Kidney (tissue), 14 donors: Measurements from ENCODE around the gene HES4. TPM values are rescaled to one million over a fixed set of nuclear protein-coding genes. Genes with fewer than 3 reads are reported as not detected.

Experiments
- DNase-seq, 5 donors: peaks; one replicate each; pipeline ENCODE4 v3.0.0-alpha.2; 2013 to 2020
- FAIRE-seq: peaks from 2 replicates; lab custom pipeline; 2012; peaks lifted over from hg19 to GRCh38; lab: Jason Lieb, UNC
- H3K27ac ChIP-seq, 2 donors: one replicate each; pipeline ENCODE4 v1.7.0; 2013; ENCODE audit warnings: low read depth in 2 of 2, low read length in 2 of 2, inconsistent platforms in 1 of 2
- H3K27me3 ChIP-seq: one replicate; pipeline ENCODE4 v1.7.1; 2013; ENCODE audit warnings: low read length, inconsistent platforms; ENCODE audit not compliant: control insufficient read depth, insufficient read depth
- H3K36me3 ChIP-seq, 3 donors: one replicate each; pipeline versions ENCODE4 v1.7.0 to v1.7.1; 2013; ENCODE audit warnings: low read length in 3 of 3, control low read depth in 1 of 3, inconsistent platforms in 1 of 3; ENCODE audit not compliant: insufficient read depth in 3 of 3, control insufficient read depth in 2 of 3
- H3K4me1 ChIP-seq, 3 donors: one replicate each; pipeline versions ENCODE4 v1.7.0 to v1.7.1; 2013; ENCODE audit warnings: low read length in 3 of 3, inconsistent platforms in 1 of 3, low read depth in 1 of 3; ENCODE audit not compliant: control insufficient read depth in 2 of 3, insufficient read depth in 2 of 3
- H3K4me3 ChIP-seq, 3 donors: one replicate each; pipeline versions ENCODE4 v1.7.0 to v1.8.1; 2013; ENCODE audit warnings: low read length in 3 of 3, control low read depth in 1 of 3, inconsistent platforms in 1 of 3
- H3K9ac ChIP-seq, 3 donors: one replicate each; pipeline versions ENCODE4 v1.7.0 to v1.7.1; 2013; ENCODE audit warnings: low read length in 3 of 3, control low read depth in 1 of 3, inconsistent platforms in 1 of 3
- H3K9me3 ChIP-seq, 3 donors: one replicate each; pipeline versions ENCODE4 v1.7.0 to v1.7.1; 2013; ENCODE audit warnings: low read length in 3 of 3, control low read depth in 1 of 3, inconsistent platforms in 1 of 3; ENCODE audit not compliant: control insufficient read depth in 2 of 3, insufficient read depth in 1 of 3
- CTCF ChIP-seq: IDR thresholded peaks from 3 replicates; pipeline ENCODE4 v1.5.1; 2012; ENCODE audit warnings: mild to moderate bottlenecking, moderate library complexity, borderline replicate concordance; ENCODE audit not compliant: insufficient read depth; ENCODE audit errors: extremely low read depth
- intact Hi-C: fragments of 100-400 bp; cut with DNase I; formaldehyde crosslinking; loops from one replicate; pipeline ENCODE4 v1.11.1; 2022
- polyA plus RNA-seq: library from polyadenylated mRNA; stranded (reverse); fragments of 350-450 nt; fragmentation: Illumina TruSeq; extraction: RNeasy Lipid Tissue Mini Kit (QIAGEN cat#74804); gene quantifications from one replicate; pipeline ENCODE4 v1.2.3, GENCODE V29; 2014; ENCODE audit warnings: low read depth, low replicate concordance; ENCODE audit not compliant: insufficient read depth
- total RNA-seq: library from RNA; stranded (reverse); fragmentation: NEBNext Ultra II Directional; extraction: Animal tissue kit (Norgen Biotek cat#: 25700); gene quantifications from one replicate; pipeline ENCODE4 v1.2.1, GENCODE V29; 2021
- donor health status: control.
- donor health status: control.
- donor health status: control.
- donor health status: control.
- donor health status: control.
- donor health status: DM: yes; HTN: yes; CAD: no.
- donor health status: Normal renal cell carcinoma (clear cell type).

Gene HES4
- total and polyA plus RNA-seq, 2 donors from 2014 or later: 15.8 to 32.0 TPM

- H3K36me3 ChIP-seq: no peaks in the 10 kb centered on the region
- no peak overlapping the region for H3K4me3 ChIP-seq
- FAIRE-seq (no peak), DNase-seq (peak in 3 of 5 donors; percentile 69 to 86 (median 85))
- peaks cover 2 to 37% (median 8%) of the 10 kb centered on the region in 3 donors for H3K4me1 ChIP-seq
- no peaks in the 10 kb centered on the region for H3K27me3 ChIP-seq
- no peak overlapping the region for H3K27ac ChIP-seq
- H3K9me3 ChIP-seq: no peaks in the 10 kb centered on the region
- TF ChIP-seq CTCF: no peak
- H3K9ac ChIP-seq: no peak overlapping the region
- intact Hi-C loops: no loop called here
Observed at GRCh38 chr1:1026599-1027413, 26.9 kb upstream of the HES4 start.

- Histone ChIP-seq H3K4me1 (peaks cover 0 to 34% (median 8%) of the 10 kb centered on the region in 3 donors), H3K9me3 (no peaks in the 10 kb centered on the region), H3K27me3 (no peaks in the 10 kb centered on the region), H3K36me3 (no peaks in the 10 kb centered on the region), H3K9ac (no peak overlapping the region), H3K27ac (no peak overlapping the region), H3K4me3 (no peak overlapping the region)
- FAIRE-seq (no peak), DNase-seq (peak in 1 of 5 donors; percentile 72)
- no peak for TF ChIP-seq CTCF
- intact Hi-C loops: no loop called here
Observed at GRCh38 chr1:1025730-1026129, 25.8 kb upstream of the HES4 start.

DNA sequence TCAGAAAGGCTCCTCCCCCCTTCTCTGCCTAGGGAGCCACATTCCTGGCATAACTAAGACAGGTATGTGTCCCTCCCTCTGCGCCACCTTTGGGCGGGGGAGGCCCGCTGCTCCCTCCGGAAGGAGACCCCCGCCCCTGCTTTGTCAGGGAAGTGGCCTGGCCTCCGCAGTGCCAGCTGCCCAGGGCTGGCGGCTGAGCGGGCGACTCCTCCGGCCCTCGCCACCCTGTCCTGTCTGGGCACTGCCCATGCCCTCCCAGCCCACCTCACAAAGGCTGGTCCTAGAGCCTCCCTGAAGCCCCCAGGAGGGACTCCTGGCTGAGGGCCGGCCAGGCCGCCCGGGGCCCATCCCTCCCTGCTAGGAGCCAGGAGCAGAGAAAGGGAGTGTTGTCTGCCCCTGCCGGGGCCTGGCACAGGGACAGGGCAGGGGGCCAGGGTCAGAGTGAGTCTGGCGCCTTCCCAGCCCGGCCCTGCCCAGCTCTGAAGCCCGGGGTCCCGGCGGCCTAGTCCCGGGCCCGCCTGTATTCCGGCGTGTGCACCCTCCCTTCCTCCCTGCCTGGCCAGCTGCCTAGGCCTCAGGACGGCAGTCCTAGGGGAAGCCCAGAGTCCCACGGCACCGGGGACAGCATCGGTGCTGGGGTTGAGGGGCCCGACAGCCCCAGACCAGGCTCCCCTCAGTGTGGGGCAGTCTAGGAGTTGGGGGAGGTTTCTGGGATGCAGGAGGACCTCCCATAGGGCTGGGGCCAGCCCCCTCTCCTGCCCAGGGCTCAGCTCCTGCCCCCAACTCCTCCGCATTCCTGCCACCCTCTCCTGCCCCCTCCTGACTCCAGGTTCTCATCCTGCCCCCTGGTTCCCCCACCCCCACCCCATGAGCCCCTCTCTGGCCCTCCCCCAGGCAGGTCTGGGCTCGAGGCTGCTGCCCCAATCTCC lies 25.1 kb upstream of the HES4 start:
- intact Hi-C loops: no loop called here
- TF ChIP-seq CTCF: no peak
- Histone ChIP-seq H3K27me3 (no peaks in the 10 kb centered on the region), H3K9me3 (no peaks in the 10 kb centered on the region), H3K4me3 (no peak overlapping the region), H3K36me3 (no peaks in the 10 kb centered on the region), H3K9ac (no peak overlapping the region), H3K4me1 (peaks cover 0 to 34% (median 8%) of the 10 kb centered on the region in 3 donors), H3K27ac (peak overlapping the region; percentile 37 to 57)
- FAIRE-seq (no peak), DNase-seq (peak; percentile 89 to 95 (median 93))
